ENCODE results near the gene DNAH14. TPM values are rescaled to one million over a fixed set of nuclear protein-coding genes. Genes with fewer than 3 reads are reported as not detected.

The DNAH14 gene
- total and polyA plus RNA-seq, 2 donors from 2014 or later = 6.6 to 25.1 TPM

DNA sequence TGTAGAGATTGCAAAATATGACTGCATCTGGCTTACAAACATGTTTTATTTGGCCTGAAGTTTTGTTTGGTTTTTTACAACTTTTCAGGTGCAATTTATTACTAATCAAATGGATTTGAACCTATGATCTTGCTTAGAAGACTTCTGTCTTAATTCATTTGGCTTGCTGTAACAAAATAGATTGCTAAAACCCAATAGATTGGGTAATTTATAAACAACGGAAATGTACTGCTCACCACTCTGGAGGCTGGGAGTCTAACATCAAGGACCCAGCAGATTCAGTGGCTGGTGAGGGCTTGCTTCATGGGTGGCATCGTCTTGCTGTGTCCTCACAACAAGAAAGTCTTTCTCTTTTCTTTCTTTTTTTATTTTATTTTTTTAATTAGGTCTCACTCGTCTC is 425.4 kb downstream of the DNAH14 start:
- Histone ChIP-seq H3K9me3 (ENCODE audit: control insufficient read depth in 2 of 3, insufficient read depth in 1 of 3, low read length in 3 of 3) (no peaks in the 10 kb centered on the region), H3K27ac (ENCODE audit: low read depth in 2 of 2, low read length in 2 of 2) (no peak overlapping the region), H3K27me3 (ENCODE audit: control insufficient read depth, insufficient read depth, low read length) (no peaks in the 10 kb centered on the region), H3K4me1 (ENCODE audit: control insufficient read depth in 2 of 3, insufficient read depth in 2 of 3, low read depth in 1 of 3, low read length in 3 of 3) (no peaks in the 10 kb centered on the region), H3K36me3 (ENCODE audit: control insufficient read depth in 2 of 3, insufficient read depth in 3 of 3, low read length in 3 of 3) (no peaks in the 10 kb centered on the region), H3K9ac (ENCODE audit: low read length in 3 of 3) (no peak overlapping the region), H3K4me3 (ENCODE audit: low read length in 3 of 3) (no peak overlapping the region)
- FAIRE-seq = no peak
- no peak for DNase-seq
- TF ChIP-seq, protein P1, sequence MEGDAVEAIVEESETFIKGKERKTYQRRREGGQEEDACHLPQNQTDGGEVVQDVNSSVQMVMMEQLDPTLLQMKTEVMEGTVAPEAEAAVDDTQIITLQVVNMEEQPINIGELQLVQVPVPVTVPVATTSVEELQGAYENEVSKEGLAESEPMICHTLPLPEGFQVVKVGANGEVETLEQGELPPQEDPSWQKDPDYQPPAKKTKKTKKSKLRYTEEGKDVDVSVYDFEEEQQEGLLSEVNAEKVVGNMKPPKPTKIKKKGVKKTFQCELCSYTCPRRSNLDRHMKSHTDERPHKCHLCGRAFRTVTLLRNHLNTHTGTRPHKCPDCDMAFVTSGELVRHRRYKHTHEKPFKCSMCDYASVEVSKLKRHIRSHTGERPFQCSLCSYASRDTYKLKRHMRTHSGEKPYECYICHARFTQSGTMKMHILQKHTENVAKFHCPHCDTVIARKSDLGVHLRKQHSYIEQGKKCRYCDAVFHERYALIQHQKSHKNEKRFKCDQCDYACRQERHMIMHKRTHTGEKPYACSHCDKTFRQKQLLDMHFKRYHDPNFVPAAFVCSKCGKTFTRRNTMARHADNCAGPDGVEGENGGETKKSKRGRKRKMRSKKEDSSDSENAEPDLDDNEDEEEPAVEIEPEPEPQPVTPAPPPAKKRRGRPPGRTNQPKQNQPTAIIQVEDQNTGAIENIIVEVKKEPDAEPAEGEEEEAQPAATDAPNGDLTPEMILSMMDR (IDR thresholded peaks at IDR 0.05; ENCODE audit: borderline replicate concordance, extremely low read depth, insufficient read depth) = no peak
- intact Hi-C loops (cut with DNase I) = no loop called here

DNA sequence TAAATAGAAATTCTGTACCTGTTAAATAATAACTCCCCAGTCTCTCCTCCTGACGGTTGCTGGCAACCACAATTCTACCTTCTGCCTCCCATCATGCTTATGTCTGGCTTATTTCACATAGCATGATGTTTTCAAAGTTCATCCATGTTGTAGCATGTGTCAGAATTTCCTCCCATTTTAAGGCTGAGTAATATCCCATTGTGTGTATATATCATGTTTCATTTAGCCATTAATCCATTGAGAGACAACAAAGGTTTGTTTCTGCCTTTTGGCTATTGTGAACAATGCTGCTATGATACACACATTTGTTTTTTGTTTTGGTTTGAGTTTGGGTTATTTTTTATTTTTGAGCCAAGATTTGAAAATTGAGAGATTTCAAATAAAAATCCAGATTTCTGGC is 426.4 kb downstream of the DNAH14 start:
- FAIRE-seq = no peak
- Histone ChIP-seq H3K4me1 (ENCODE audit: control insufficient read depth in 2 of 3, insufficient read depth in 2 of 3, low read depth in 1 of 3, low read length in 3 of 3) (no peaks in the 10 kb centered on the region), H3K27ac (ENCODE audit: low read depth in 2 of 2, low read length in 2 of 2) (no peak overlapping the region), H3K36me3 (ENCODE audit: control insufficient read depth in 2 of 3, insufficient read depth in 3 of 3, low read length in 3 of 3) (no peaks in the 10 kb centered on the region), H3K9ac (ENCODE audit: low read length in 3 of 3) (no peak overlapping the region), H3K27me3 (ENCODE audit: control insufficient read depth, insufficient read depth, low read length) (no peaks in the 10 kb centered on the region), H3K4me3 (ENCODE audit: low read length in 3 of 3) (no peak overlapping the region), H3K9me3 (ENCODE audit: control insufficient read depth in 2 of 3, insufficient read depth in 1 of 3, low read length in 3 of 3) (no peaks in the 10 kb centered on the region)
- intact Hi-C loops (cut with DNase I) = no loop called here
- DNase-seq = no peak
- TF ChIP-seq, protein P1 (IDR thresholded peaks at IDR 0.05; ENCODE audit: borderline replicate concordance, extremely low read depth, insufficient read depth) = no peak

DNA sequence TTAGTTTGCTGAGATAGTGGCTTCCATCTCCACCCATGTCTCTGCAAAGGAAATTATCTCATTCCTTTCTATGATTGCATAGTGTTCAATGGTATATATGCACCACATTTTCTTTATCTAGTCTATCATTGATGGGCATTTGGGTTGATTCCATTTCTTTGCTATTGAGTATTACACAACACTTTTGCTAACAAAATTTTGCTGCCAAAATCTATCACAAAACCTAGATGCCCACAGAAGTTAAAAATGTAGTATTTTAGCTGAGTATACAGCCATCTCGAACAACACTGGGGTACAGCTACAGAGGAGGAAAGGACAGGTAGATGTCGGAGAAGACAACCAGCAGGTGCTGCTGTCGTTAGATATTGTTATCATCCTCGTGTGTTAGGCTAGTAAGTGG is 430.6 kb downstream of the DNAH14 start:
- FAIRE-seq (no peak), DNase-seq (no peak)
- Histone ChIP-seq H3K4me3 (ENCODE audit: low read length in 3 of 3) (no peak overlapping the region), H3K4me1 (ENCODE audit: control insufficient read depth in 2 of 3, insufficient read depth in 2 of 3, low read depth in 1 of 3, low read length in 3 of 3) (no peaks in the 10 kb centered on the region), H3K9ac (ENCODE audit: low read length in 3 of 3) (no peak overlapping the region), H3K36me3 (ENCODE audit: control insufficient read depth in 2 of 3, insufficient read depth in 3 of 3, low read length in 3 of 3) (no peaks in the 10 kb centered on the region), H3K27ac (ENCODE audit: low read depth in 2 of 2, low read length in 2 of 2) (no peak overlapping the region), H3K27me3 (ENCODE audit: control insufficient read depth, insufficient read depth, low read length) (no peaks in the 10 kb centered on the region), H3K9me3 (ENCODE audit: control insufficient read depth in 2 of 3, insufficient read depth in 1 of 3, low read length in 3 of 3) (no peaks in the 10 kb centered on the region)
- TF ChIP-seq, protein P1 (IDR thresholded peaks at IDR 0.05; ENCODE audit: borderline replicate concordance, extremely low read depth, insufficient read depth) = no peak
- intact Hi-C loops (cut with DNase I) = no loop called here

DNA sequence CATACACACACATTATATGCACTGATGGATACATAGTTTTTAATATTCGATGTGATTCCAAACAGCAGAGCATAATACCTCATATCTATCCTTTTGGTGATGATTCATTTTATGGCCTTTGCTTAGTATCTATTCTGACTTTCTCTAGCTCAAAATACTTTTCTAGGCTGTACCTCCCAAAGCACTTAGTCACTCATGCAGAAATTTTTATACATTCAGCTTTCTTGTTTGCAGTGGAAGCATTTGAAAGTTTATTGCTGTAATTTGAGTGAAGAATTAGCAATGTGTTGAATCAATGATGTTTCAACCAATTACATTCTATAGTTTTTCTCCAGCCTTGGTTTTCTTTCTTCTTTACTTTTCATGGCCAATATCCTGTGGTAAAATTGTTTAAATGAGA is 431.7 kb downstream of the DNAH14 start:
- TF ChIP-seq, protein P1 (IDR thresholded peaks at IDR 0.05; ENCODE audit: borderline replicate concordance, extremely low read depth, insufficient read depth) = no peak
- Histone ChIP-seq H3K9me3 (ENCODE audit: control insufficient read depth in 2 of 3, insufficient read depth in 1 of 3, low read length in 3 of 3) (no peaks in the 10 kb centered on the region), H3K36me3 (ENCODE audit: control insufficient read depth in 2 of 3, insufficient read depth in 3 of 3, low read length in 3 of 3) (no peaks in the 10 kb centered on the region), H3K27me3 (ENCODE audit: control insufficient read depth, insufficient read depth, low read length) (no peaks in the 10 kb centered on the region), H3K9ac (ENCODE audit: low read length in 3 of 3) (no peak overlapping the region), H3K27ac (ENCODE audit: low read depth in 2 of 2, low read length in 2 of 2) (no peak overlapping the region), H3K4me1 (ENCODE audit: control insufficient read depth in 2 of 3, insufficient read depth in 2 of 3, low read depth in 1 of 3, low read length in 3 of 3) (no peaks in the 10 kb centered on the region), H3K4me3 (ENCODE audit: low read length in 3 of 3) (no peak overlapping the region)
- FAIRE-seq (no peak), DNase-seq (no peak)
- intact Hi-C loops (cut with DNase I) = no loop called here
